ENCODE data around the gene NACC2. TPM values are rescaled to one million over a fixed set of nuclear protein-coding genes. Genes with fewer than 3 reads are reported as not detected.

The NACC2 gene
- total and polyA plus RNA-seq, 10 of the 15 experiments (the other 5 are each of a cell fraction or from before 2014, with no cell fraction given): 0.66 to 14.7 (median 3.5) TPM

DNA sequence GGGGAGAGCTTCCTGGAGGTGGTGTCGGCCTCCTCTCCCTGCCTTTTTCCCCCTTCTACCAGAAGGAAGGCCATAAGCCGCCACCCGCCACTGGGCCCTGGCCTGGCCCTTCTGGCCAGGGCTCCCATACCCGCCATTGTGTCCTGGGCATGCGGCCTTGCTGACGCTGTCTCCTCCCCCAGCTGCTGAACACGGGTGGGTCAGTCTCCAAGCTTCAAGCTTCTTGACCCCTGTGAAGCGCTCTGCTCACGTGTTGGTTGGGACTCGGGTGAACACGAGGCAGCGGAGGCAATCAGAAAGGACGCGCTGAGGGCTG lies 109.7 kb downstream of the NACC2 start:
- DNase-seq (ENCODE audit: low read depth, low spot score): no peak

More for the DNA sequence above, 109.7 kb downstream of the NACC2 start:
- no peaks in the 10 kb centered on the region for H3K36me3 ChIP-seq (ENCODE audit: control insufficient read depth in 2 of 2, insufficient read depth in 2 of 2, low read length in 1 of 2)
- no peak for FAIRE-seq
- H3K4me3 ChIP-seq: no peak overlapping the region
- H3K9ac ChIP-seq (ENCODE audit: control insufficient read depth, insufficient read depth, low read length): no peak overlapping the region
- CTCF ChIA-PET: no interaction called here
- H3K4me1 ChIP-seq (ENCODE audit: control insufficient read depth, insufficient read depth, low read length): no peaks in the 10 kb centered on the region
- POLR2A ChIA-PET: no interaction called here
- no peak overlapping the region for H3K4me2 ChIP-seq (ENCODE audit: control insufficient read depth, insufficient read depth)
- H3K27ac ChIP-seq (ENCODE audit: control insufficient read depth, insufficient read depth): no peak overlapping the region
- in situ Hi-C loops (cut with MboI): no loop called here
- TF ChIP-seq, protein P1, sequence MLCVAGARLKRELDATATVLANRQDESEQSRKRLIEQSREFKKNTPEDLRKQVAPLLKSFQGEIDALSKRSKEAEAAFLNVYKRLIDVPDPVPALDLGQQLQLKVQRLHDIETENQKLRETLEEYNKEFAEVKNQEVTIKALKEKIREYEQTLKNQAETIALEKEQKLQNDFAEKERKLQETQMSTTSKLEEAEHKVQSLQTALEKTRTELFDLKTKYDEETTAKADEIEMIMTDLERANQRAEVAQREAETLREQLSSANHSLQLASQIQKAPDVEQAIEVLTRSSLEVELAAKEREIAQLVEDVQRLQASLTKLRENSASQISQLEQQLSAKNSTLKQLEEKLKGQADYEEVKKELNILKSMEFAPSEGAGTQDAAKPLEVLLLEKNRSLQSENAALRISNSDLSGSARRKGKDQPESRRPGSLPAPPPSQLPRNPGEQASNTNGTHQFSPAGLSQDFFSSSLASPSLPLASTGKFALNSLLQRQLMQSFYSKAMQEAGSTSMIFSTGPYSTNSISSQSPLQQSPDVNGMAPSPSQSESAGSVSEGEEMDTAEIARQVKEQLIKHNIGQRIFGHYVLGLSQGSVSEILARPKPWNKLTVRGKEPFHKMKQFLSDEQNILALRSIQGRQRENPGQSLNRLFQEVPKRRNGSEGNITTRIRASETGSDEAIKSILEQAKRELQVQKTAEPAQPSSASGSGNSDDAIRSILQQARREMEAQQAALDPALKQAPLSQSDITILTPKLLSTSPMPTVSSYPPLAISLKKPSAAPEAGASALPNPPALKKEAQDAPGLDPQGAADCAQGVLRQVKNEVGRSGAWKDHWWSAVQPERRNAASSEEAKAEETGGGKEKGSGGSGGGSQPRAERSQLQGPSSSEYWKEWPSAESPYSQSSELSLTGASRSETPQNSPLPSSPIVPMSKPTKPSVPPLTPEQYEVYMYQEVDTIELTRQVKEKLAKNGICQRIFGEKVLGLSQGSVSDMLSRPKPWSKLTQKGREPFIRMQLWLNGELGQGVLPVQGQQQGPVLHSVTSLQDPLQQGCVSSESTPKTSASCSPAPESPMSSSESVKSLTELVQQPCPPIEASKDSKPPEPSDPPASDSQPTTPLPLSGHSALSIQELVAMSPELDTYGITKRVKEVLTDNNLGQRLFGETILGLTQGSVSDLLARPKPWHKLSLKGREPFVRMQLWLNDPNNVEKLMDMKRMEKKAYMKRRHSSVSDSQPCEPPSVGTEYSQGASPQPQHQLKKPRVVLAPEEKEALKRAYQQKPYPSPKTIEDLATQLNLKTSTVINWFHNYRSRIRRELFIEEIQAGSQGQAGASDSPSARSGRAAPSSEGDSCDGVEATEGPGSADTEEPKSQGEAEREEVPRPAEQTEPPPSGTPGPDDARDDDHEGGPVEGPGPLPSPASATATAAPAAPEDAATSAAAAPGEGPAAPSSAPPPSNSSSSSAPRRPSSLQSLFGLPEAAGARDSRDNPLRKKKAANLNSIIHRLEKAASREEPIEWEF (IDR thresholded peaks at IDR 0.05; ENCODE audit: insufficient replicate concordance, low read depth, low read length): no peak
- TF ChIP-seq YY1 (IDR thresholded peaks at IDR 0.05; ENCODE audit: low read depth, low read length): no peak
- SMC1A ChIA-PET (ENCODE audit: uncharacterized antibody, unreplicated experiment): no interaction called here
- H3K9me3 ChIP-seq (replicated peaks; ENCODE audit: control insufficient read depth, insufficient read depth, low read length): no peaks in the 10 kb centered on the region
- 40% methylated on average over 14 of the region's 14 CpGs for WGBS (ENCODE audit: insufficient coverage, insufficient replicate concordance, low lambda C conversion rate, missing lambda C conversion rate)
- BruUV-seq (replicated peaks): no TSS peak
- no peaks in the 10 kb centered on the region for H3K79me2 ChIP-seq (ENCODE audit: control insufficient read depth, insufficient read depth, low read length)
- no peak for ATAC-seq
- H3K27me3 ChIP-seq (replicated peaks in 1 of 2; ENCODE audit: control insufficient read depth in 2 of 2, insufficient read depth in 2 of 2, low read length in 1 of 2): peaks cover 0 to 2% of the 10 kb centered on the region in 2 experiments; a peak in 2 of 4 replicates
- RAD21 ChIA-PET (ENCODE audit: unreplicated experiment): no interaction called here
- no peaks in the 10 kb centered on the region for H4K20me1 ChIP-seq (ENCODE audit: control insufficient read depth, insufficient read depth)
- intact Hi-C loops (cut with micrococcal nuclease; ENCODE audit: unreplicated experiment): no loop called here
- H2AFZ ChIP-seq (ENCODE audit: control insufficient read depth, low read depth, low read length): no peak overlapping the region

Measured in GM12878 (cell line).